ENCODE data around the gene FBXL15. TPM values are rescaled to one million over a fixed set of nuclear protein-coding genes. Genes with fewer than 3 reads are reported as not detected.

FBXL15 gene
- total and polyA plus RNA-seq, 12 donors = 6.7 to 19.2 (median 10.2) TPM

DNA sequence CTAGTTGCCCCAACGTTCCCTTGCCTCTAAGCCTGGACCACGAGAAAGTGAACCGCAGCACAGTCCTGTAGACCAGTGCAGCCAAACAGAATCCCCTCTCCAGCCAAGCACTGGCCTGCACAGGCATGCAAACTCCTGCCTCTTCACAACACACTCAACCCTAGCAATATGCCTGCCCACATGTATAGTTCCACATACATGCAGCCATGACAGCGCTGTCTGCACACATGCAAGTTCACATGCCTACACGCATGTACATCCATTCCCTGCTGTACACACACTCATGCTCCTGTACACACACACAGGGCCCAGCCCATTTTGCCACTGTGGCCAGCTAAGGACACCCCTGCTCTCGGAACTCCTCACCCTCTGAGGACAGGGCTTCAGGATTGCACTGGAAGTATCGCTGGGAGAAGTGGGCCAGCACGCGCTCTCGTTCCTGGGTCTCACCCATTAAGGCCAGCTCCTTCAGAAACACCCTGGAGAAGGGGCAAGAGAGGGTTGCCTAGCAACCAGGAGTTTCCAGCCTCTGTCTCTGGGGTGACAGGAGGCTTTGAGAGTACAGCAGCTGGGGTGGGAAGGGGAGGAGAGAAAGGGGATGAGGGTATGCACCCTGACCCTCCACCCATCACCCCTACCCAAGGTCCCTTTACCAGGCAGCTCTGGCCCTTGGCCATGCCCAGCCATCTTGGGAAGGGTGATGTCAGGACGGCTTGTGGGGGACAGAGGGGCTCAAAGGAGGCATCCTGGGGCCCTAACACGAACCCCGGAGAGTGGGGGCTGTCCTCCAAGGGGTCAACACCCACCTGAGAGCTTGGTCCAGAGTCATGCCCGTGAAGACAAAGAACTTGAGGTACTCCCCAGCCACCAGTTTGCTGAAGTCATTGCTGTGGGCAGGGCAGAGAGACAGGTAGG, 9.0 kb upstream of the FBXL15 start:
- ATAC-seq (no peak), DNase-seq (no peak)
- intact Hi-C loops (cut with DNase I) = loop anchor here in 1 of 10 donors (10.0 kb wide), 1 partner anchor 173 kb away; no protein-coding TSS in a partner anchor
- TF ChIP-seq CTCF (IDR thresholded peaks at IDR 0.05) = no peak
- Histone ChIP-seq H3K27ac (no peak overlapping the region), H3K4me3 (no peak overlapping the region), H3K27me3 (peaks cover 13 to 92% (median 90%) of the 10 kb centered on the region in 7 donors), H3K36me3 (no peaks in the 10 kb centered on the region), H3K9me3 (no peaks in the 10 kb centered on the region), H3K4me1 (peaks cover 0 to 24% (median 13%) of the 10 kb centered on the region in 9 donors)
- 77 to 81% methylated on average over 14 of the region's 14 CpGs for WGBS, 2 donors

- Histone ChIP-seq H3K36me3 (no peaks in the 10 kb centered on the region), H3K9me3 (no peaks in the 10 kb centered on the region), H3K4me3 (no peak overlapping the region), H3K27ac (no peak overlapping the region), H3K27me3 (peaks cover 13 to 98% (median 92%) of the 10 kb centered on the region in 7 donors), H3K4me1 (peaks cover 0 to 24% (median 13%) of the 10 kb centered on the region in 9 donors)
- ATAC-seq (no peak), DNase-seq (no peak)
- WGBS, 2 donors = 88 to 91% methylated on average over 10 of the region's 10 CpGs
- TF ChIP-seq CTCF (IDR thresholded peaks at IDR 0.05) = no peak
- intact Hi-C loops (cut with DNase I) = loop anchor here in 1 of 10 donors (10.0 kb wide), 1 partner anchor 173 kb away; no protein-coding TSS in a partner anchor
Measured at GRCh38 chr10:102412293-102412692, 8.3 kb upstream of the FBXL15 start.

DNA sequence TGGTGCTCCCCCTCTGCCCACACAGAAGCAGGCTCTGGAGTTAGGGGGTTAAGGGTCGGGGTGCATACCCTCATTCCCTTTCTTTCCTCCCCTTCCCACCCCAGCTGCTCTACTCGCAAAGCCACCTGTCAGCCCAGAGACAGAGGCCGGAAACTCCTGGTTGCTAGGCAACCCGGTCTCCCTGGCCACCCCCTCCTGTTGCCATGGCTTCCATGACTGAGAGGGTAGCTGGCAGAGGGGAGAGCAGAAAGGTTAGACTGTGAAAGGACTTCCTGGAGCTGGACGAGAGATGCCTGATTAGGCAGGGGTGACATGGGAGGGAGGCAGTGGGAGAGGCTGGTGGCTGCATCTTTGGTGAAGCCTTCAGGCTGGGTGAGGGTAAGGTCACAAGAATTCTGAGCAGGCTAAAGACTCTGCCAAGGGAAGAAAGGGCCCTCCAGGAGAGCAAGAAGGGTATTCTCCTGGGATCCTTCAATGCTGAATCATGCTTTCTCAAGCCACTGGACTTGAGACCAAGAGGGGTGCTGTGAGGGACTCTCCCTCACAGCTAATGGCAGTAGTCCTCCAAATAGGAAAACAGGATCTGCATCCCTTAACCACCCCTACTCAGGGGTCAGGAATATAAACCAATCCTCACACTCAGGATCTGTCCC, 7.5 kb upstream of the FBXL15 start:
- 15 to 17% methylated on average over 5 of the region's 5 CpGs for WGBS, 2 donors
- Histone ChIP-seq H3K27ac (no peak overlapping the region), H3K9me3 (no peaks in the 10 kb centered on the region), H3K4me3 (no peak overlapping the region), H3K27me3 (peaks cover 11 to 96% (median 95%) of the 10 kb centered on the region in 7 donors), H3K36me3 (no peaks in the 10 kb centered on the region), H3K4me1 (peaks cover 0 to 24% (median 13%) of the 10 kb centered on the region in 9 donors)
- DNase-seq (no peak), ATAC-seq (no peak)
- no peak for TF ChIP-seq CTCF (IDR thresholded peaks at IDR 0.05)
- intact Hi-C loops (cut with DNase I) = loop anchor here in 1 of 10 donors (10.0 kb wide), 1 partner anchor 172 kb away; no protein-coding TSS in a partner anchor

- Histone ChIP-seq H3K9me3 (no peaks in the 10 kb centered on the region), H3K4me3 (no peak overlapping the region), H3K4me1 (peaks cover under 1 to 22% (median 12%) of the 10 kb centered on the region in 9 donors), H3K27me3 (peaks cover 8 to 98% (median 96%) of the 10 kb centered on the region in 7 donors), H3K36me3 (no peaks in the 10 kb centered on the region), H3K27ac (no peak overlapping the region)
- no peak for DNase-seq
- TF ChIP-seq CTCF (IDR thresholded peaks at IDR 0.05) = no peak
- no peak for ATAC-seq
- intact Hi-C loops (cut with DNase I) = loop anchor here in 1 of 10 donors (10.0 kb wide), 1 partner anchor 171 kb away; no protein-coding TSS in a partner anchor
- WGBS, 2 donors = 71 to 76% methylated on average over 15 to 16 of the region's 16 CpGs
Measured at GRCh38 chr10:102413806-102414561, 6.7 kb upstream of the FBXL15 start.
